Stimulated activated effector memory CD8-positive, alpha-beta T cell treated with anti-CD3 and anti-CD28 coated beads, Interleukin-12 subunit alpha, Interleukin-12 subunit beta, amount 100 ng/mL, for 72 hours (primary cell): ENCODE measurements around the gene CACNG4.
A peak's percentile ranks its signal among the peaks of the same experiment; 100 is the strongest.
"Not testable (repeated sequence)": the region's sequence is repeated elsewhere in the genome, so short reads cannot be mapped to it uniquely, and the experiment has no call there.

Experiments
- ATAC-seq: fragments of 150-1000 bp; cut with Tn5 transposase; 2 replicates; pipeline ENCODE4 v1.10.0; 2021
- DNase-seq, 2 donors: peaks; one replicate each; pipeline ENCODE4 v3.0.0; 2021 to 2022; ENCODE audit warnings: low spot score in 2 of 2
- H3K27ac Mint-ChIP-seq: one replicate; pipeline ENCODE4 v1.8.0; 2022; ENCODE audit warnings: mild to moderate bottlenecking, mixed read lengths
- H3K36me3 Mint-ChIP-seq: one replicate; pipeline ENCODE4 v1.8.0; 2022; ENCODE audit warnings: mild to moderate bottlenecking, mixed read lengths
- H3K4me1 Mint-ChIP-seq: one replicate; pipeline ENCODE4 v1.8.0; 2022; ENCODE audit warnings: mixed read lengths
- H3K4me3 Mint-ChIP-seq: one replicate; pipeline ENCODE4 v1.8.0; 2022; ENCODE audit warnings: mild to moderate bottlenecking, mixed read lengths
- H3K9me3 Mint-ChIP-seq: one replicate; pipeline ENCODE4 v1.8.0; 2022; ENCODE audit warnings: mixed read lengths

CACNG4 gene

DNA sequence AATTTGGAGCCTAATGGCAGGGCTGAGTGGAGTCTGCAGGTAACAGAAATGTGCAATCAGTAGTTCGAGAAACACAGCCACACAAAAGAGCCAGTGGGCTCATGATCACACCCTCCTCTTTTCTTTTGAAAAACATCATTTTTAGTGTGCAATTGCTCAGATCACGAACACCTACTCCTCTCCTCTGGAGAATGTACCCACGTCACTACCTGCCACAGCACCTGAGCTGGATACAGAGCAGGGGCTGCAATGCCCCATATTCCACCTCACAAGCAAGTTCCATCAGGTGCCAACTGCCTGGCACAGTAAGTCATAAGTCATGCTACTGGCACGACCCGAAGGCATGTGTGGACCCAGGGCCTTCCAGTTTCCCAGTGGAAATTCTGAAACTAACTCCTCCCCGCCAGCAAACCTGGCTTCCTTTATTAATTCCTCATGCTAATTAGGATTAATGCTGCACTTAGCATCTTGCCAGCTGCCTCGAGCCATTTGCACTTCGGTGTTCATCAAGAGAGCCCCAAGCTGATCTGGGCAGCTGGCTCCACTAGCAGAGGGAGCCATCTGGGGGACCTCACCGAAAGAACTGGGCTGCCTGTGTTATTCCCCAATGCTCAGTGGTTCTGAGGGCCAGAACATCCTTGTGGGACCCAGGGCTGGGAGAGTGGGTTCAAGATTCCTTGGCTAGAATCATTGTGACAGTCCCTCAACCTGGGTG, 2.4 kb downstream of the CACNG4 start:
- Mint-ChIP-seq H3K9me3 (no peaks in the 10 kb centered on the region), H3K4me1 (peaks cover 18% of the 10 kb centered on the region), H3K27ac (no peak overlapping the region), H3K36me3 (no peaks in the 10 kb centered on the region), H3K4me3 (peak overlapping the region; percentile 56)
- ATAC-seq = no peak
- DNase-seq = no peak

DNA sequence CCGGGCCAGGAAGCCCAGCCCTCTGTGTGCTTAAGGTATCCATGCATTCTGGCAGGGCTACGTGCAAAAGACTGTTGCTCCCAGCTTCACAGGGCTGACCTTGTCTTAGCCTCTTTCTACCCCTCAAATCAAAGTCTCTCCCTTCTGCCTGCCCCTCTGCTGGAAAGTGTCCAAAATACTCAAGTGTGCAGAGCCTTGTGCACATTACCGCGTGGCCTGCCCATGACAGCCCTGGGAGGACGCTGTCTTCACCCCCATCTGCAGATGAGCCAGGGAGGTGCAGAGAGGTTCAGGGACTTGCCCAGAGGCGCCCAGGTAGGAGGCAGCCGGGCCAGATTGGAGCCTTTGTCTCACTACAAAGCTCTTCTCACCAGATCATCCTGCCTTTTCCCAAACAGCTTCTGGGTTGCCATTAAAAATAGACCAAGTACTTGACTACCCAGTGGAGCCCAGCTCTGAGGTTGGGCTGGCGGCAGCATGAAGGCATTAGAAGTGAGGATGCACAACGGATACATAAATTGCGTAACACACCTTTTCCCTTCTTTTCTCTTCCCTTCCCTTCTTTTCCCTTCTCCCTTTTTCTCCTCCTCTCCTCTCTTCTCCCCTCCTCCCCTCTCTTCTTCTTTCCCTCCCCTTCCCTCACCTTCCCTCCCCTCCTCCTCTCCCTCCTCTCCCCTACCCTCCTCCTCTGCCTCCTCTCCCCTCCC, 3.5 kb downstream of the CACNG4 start:
- Mint-ChIP-seq H3K4me3 (no peak overlapping the region), H3K9me3 (no peaks in the 10 kb centered on the region), H3K36me3 (no peaks in the 10 kb centered on the region), H3K4me1 (peaks cover 18% of the 10 kb centered on the region), H3K27ac (no peak overlapping the region)
- ATAC-seq (no peak), DNase-seq (no peak)

DNA sequence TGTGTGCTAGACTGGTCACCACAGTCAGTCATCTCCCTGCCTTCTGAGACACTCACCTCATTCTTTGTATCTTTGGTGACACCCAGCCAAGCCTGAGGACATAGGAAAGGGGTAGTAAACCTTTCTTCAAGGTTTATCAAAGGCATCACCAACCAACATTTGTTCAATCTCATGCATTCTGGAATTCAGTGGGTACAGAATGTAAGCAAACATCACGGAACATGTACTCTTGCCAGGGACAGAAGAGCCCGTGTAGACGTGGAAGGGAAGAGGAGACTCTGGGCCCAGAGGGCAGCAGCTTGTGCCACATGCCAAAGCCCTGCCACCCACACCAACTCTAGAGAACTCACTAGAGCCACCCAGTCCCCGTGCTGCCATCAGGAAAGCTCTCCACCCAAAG, 4.4 kb downstream of the CACNG4 start:
- no peaks in the 10 kb centered on the region for H3K9me3 Mint-ChIP-seq
- H3K36me3 Mint-ChIP-seq = no peaks in the 10 kb centered on the region

DNA sequence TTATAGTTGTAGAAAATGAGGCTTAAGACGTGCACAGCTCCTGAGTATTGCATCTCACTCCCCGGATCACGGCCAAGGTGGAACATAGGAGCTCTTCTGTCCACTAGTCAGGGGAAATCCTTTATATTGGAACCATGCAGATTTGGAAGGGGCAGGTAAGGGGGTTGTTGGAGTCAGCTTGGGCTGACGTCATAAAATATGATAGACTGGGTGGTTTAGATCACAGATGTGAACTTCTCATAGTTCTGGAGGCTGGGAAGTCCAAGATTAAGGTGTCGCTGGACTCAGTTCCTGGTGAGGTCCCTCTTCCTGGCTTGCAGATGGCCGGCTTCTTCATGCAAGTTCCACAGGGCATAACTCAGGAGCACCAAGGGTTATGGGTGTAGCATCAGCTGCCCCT, 5.6 kb downstream of the CACNG4 start:
- no peaks in the 10 kb centered on the region for H3K36me3 Mint-ChIP-seq
- no peaks in the 10 kb centered on the region for H3K9me3 Mint-ChIP-seq
- H3K4me3 Mint-ChIP-seq = no peak overlapping the region
- ATAC-seq = no peak
- no peak for DNase-seq
- H3K4me1 Mint-ChIP-seq = peaks cover 13% of the 10 kb centered on the region
- no peak overlapping the region for H3K27ac Mint-ChIP-seq

More for the DNA sequence above, 4.4 kb downstream of the CACNG4 start:
- peaks cover 16% of the 10 kb centered on the region for H3K4me1 Mint-ChIP-seq
- DNase-seq = no peak
- no peak for ATAC-seq
- no peak overlapping the region for H3K4me3 Mint-ChIP-seq
- H3K27ac Mint-ChIP-seq = no peak overlapping the region

DNA sequence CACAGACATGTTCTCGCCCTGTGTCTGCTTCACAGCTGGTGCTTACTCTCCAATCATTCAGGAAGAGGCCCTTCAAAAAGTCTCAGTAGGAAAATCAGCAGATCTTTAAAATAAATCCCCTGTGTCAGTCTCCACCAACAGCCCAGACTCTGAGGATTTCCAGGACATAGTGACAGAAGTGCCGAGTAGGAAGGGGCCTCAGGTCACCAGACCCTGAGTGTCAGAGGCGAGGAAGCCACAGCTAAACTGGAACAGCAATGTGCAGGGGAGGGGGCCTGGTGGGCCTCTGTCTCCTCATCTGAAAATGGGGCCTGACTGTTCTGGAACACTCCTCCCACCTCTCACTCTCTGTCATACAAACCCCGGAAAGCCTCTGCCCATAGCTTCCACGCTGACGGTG, 6.3 kb downstream of the CACNG4 start:
- Mint-ChIP-seq H3K9me3 (no peaks in the 10 kb centered on the region), H3K27ac (no peak overlapping the region), H3K4me3 (no peak overlapping the region), H3K4me1 (peaks cover 12% of the 10 kb centered on the region), H3K36me3 (no peaks in the 10 kb centered on the region)
- no peak for DNase-seq
- ATAC-seq = no peak

DNA sequence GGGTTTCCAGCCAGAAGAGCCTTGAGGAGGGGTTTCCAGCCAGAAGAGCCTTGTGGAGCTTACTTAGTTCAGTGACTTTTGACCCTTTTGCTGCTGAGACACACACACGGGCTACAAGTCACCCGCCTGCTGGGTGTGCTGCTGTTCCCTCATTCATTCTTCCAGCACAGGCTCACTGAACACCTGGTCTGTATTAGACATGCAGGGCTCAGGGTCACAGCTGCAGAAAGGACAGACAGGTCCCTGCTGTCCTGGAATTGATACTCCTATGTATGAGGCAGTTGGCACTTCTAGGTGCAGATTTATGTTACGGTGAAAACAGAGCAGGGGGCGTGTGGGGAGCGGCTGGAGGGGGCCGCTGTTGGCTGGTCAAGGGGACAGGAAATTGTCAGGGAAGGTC, 6.8 kb downstream of the CACNG4 start:
- ATAC-seq (no peak), DNase-seq (no peak)
- Mint-ChIP-seq H3K36me3 (no peaks in the 10 kb centered on the region), H3K9me3 (no peaks in the 10 kb centered on the region), H3K4me3 (no peak overlapping the region), H3K27ac (no peak overlapping the region), H3K4me1 (peaks cover 7% of the 10 kb centered on the region)

DNA sequence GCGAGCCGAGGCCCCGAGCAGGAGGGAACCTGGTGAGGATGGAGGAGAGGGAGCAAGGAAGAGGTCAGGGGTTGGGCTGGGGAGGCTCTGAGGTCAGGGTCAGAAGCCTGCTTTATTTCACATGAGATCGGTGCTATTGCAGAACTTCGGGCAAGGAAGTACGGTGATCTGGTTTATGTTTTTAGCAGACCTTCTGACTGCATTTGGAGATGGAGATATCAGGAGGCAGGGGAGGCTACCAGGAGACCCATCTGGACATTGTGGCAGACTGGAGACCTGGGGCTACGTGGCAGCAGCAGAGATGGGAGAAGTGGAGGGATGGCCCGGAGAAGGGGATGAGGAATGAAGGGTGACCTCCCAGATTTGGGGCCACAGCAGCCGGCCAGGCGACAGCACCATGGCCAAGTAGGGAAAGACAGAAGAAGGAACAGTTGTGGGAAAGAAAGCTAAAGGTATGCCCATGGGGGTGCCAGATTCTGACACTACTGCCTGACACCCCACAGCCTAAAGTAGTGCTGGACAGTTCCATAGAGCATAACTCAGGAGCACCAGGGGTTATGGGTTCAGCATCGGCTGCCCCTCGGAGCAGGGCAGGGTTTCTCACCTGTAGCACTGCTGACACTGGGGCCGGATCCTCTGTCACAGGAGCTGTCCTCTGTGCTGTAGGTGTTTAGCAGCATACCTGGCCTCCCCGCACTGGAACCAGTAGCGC, 7.4 kb downstream of the CACNG4 start:
- no peak for ATAC-seq
- H3K27ac Mint-ChIP-seq = no peak overlapping the region
- no peak for DNase-seq
- no peaks in the 10 kb centered on the region for H3K9me3 Mint-ChIP-seq
- H3K4me3 Mint-ChIP-seq = no peak overlapping the region
- peaks cover 4% of the 10 kb centered on the region for H3K4me1 Mint-ChIP-seq
- H3K36me3 Mint-ChIP-seq = no peaks in the 10 kb centered on the region

DNA sequence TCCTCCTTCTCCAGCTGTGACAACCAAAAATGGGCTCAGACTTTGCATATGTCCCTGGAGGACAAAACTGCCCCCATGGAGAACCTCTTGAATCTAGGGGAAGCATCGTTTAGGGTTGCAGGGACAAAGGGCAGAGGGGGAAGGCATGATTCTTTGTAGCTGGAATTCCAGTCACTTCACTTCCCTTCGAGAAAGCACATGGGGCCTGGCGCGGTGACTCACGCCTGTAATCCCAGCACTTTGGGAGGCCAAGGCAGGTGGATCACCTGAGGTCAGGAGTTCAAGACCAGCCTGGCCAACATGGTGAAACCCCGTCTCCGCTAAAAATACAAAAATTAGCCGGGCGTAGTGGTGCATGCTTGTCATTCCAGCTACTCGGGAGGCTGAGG, 7.9 kb downstream of the CACNG4 start:
- not testable (repeated sequence) for H3K36me3 Mint-ChIP-seq, H3K4me3 Mint-ChIP-seq, ATAC-seq, H3K27ac Mint-ChIP-seq, H3K9me3 Mint-ChIP-seq, DNase-seq, H3K4me1 Mint-ChIP-seq

DNA sequence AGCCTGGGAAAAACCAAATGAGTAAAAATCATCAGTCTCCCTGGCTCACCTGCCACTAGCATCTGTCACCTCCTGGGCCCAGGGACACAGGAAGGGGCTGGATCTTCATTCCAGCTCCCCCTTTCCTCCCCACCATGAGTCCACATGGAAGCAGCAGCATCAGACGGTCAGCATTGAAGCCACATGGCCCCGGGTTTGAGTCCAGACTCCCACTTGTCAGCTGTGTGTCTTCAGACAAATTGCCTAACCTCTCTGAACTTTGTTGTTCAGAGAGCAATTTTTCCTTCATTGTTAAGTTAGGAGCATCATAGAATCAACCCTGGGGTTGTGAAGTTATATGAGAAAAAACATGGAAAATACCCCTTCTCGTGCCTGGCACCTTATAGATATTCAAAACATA, 10.7 kb downstream of the CACNG4 start:
- Mint-ChIP-seq H3K27ac (no peak overlapping the region), H3K9me3 (no peaks in the 10 kb centered on the region), H3K4me1 (peaks cover 6% of the 10 kb centered on the region), H3K36me3 (no peaks in the 10 kb centered on the region), H3K4me3 (no peak overlapping the region)
- DNase-seq = no peak
- ATAC-seq = no peak

DNA sequence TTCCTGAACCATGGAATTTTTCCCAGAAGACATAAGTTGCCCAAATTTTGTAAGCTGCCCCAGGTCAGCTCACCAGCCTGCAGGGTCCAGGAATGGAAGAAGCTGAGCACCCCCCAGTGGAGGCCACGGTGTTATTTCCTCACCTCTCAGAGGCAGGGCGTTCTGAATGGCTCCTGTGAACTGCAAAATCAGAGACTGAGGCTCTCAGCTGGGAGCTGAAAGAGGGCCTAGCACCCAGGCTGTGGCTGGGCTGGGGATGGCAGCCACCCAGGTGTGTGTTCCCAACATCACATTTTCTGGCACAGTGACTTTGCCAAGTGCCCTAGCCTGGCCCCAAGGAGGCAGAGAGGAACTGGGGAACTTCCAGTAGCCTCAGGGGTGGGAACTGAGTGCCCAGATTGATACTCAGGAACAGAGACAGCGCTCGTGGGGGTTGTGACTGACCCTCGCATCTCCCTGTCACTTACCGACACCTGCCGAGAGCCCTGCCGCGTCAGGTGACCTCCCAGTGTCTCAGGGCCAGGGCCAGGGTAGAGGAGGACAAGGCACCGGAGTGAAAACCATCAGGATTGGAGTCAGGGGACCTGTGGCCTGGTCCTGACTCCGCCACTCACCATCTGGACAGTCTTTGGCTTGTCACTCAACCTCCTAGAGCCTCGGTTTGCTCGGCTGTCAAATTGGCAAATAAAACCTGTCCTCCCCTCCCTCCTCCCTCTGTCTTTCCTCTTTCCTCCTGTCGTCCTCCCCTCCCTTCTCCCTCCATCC, 11.3 kb downstream of the CACNG4 start:
- no peaks in the 10 kb centered on the region for H3K9me3 Mint-ChIP-seq
- H3K36me3 Mint-ChIP-seq = no peaks in the 10 kb centered on the region
- H3K4me3 Mint-ChIP-seq = no peak overlapping the region
- peaks cover 6% of the 10 kb centered on the region for H3K4me1 Mint-ChIP-seq
- H3K27ac Mint-ChIP-seq = no peak overlapping the region
- ATAC-seq (peak; percentile 33), DNase-seq (no peak)

DNA sequence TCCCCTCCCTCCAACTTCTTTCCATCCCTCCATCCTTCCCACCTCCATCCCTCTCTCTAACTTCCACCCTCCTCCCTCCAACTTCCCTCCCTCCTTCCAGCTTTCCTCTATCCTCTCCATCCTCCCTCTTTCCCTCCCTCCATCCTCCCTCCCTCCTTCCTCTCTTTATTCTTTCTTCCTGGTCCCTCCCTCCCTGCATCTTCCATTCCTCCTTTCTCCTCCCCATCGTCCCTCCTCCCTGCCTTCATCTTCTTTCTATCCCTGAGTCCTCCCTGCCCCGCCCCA, 11.8 kb downstream of the CACNG4 start:
- DNase-seq = no peak
- Mint-ChIP-seq H3K27ac (no peak overlapping the region), H3K9me3 (no peaks in the 10 kb centered on the region), H3K4me1 (peaks cover 6% of the 10 kb centered on the region), H3K4me3 (no peak overlapping the region), H3K36me3 (no peaks in the 10 kb centered on the region)
- no peak for ATAC-seq

DNA sequence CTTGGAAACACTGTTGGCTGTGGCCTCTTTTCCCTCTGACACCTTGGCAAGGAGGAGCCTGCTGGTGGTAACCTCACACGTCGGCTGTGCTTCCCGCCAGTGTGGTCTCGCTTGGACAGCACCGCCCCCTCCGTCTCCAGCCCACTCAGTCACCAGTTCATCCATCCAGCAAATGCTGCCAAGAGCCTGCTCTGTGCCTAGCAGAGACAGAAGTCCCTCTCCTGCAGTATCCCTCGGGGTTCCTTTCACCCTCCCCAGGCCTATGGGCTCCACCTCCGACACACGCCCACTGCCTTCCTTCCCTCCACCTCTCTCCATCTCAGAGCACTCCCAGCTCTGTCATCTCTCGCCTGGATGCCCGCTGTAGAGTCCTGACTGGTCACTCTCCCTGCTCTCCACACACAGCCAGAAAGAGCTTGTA, 12.3 kb downstream of the CACNG4 start:
- H3K27ac Mint-ChIP-seq = no peak overlapping the region

DNA sequence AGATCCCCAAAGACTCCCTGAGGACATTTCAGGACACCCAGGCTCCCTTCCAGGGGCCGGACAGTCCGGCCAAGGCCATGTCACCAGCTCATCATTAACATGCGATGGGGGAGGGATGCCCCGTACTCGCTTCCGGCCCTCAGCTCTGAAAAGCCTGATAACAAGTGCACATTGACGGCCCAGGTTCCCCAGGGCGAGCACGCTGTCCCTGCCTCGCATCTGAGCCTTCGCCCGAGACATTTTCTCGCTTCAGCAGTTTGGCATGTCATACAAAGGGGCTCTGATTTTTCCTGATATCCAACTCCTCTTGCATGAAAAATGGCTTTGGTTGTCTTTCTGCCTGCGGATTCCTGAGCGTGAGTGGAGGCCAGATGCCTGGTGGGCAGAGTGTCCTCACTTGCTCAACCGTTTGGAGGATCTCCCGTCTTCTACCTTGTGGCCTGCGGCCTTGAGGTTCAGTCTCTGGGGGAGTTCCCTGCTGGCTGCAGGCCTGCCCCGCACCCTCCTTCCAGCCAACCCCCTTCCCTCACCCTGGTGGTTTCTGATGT, 14.1 kb downstream of the CACNG4 start:
- no peak for DNase-seq
- Mint-ChIP-seq H3K9me3 (no peaks in the 10 kb centered on the region), H3K36me3 (no peaks in the 10 kb centered on the region), H3K27ac (no peak overlapping the region), H3K4me3 (no peak overlapping the region), H3K4me1 (peaks cover 11% of the 10 kb centered on the region)
- no peak for ATAC-seq

More for the DNA sequence above, 12.3 kb downstream of the CACNG4 start:
- H3K36me3 Mint-ChIP-seq = no peaks in the 10 kb centered on the region
- H3K4me1 Mint-ChIP-seq = peaks cover 6% of the 10 kb centered on the region
- no peaks in the 10 kb centered on the region for H3K9me3 Mint-ChIP-seq
- ATAC-seq (no peak), DNase-seq (no peak)
- H3K4me3 Mint-ChIP-seq = no peak overlapping the region

DNA sequence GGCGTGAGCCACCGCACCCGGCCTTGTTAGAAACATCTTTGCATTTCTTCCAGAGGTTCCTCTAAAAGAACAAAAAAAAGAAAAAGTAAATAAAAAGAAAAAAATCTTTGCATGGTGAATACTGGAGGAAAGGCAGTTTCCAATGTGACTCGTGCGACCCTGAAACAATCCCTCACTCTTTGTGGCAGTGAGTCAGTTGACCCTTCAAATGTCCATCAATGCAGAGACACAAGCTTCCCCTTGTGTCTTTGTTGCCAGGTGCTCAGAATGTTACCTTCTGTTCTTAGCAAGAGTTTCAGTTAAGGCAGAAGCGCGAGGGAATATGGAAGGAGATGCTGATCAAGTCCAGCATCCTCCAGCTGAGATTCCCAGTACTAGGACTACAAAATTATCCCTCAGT, 16.4 kb downstream of the CACNG4 start:
- H3K9me3 Mint-ChIP-seq = no peaks in the 10 kb centered on the region
- H3K4me1 Mint-ChIP-seq = peaks cover 18% of the 10 kb centered on the region
- DNase-seq = no peak
- H3K36me3 Mint-ChIP-seq = no peaks in the 10 kb centered on the region
- no peak for ATAC-seq
- no peak overlapping the region for H3K27ac Mint-ChIP-seq
- H3K4me3 Mint-ChIP-seq = no peak overlapping the region

DNA sequence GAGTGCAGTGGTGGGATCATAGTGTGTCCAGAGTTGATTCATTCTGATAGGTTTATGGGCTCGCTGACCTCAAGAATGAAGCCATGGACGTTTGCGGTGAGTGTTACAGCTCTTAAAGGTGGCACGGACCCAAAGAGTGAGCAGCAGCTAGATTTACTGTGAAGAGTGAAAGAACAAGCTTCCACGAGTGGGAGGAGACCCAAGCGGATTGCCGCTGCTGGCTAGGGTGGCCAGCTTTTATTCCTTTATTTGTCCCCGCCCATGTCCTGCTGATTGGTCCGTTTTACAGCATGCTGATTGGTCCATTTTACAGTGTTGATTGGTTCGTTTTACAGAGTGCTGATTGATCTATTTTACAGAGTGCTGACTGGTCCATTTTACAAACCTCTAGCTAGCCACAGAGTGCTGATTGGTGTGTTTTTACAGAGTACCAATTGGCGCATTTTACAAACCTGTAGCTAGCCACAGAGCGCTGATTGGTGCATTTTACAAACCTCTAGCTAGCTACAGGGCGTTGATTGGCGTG, 17.5 kb downstream of the CACNG4 start:
- Mint-ChIP-seq H3K27ac (no peak overlapping the region), H3K36me3 (no peaks in the 10 kb centered on the region), H3K4me1 (peaks cover 19% of the 10 kb centered on the region), H3K9me3 (no peaks in the 10 kb centered on the region), H3K4me3 (no peak overlapping the region)
- no peak for DNase-seq
- no peak for ATAC-seq
